Measurements from ENCODE around the gene ANGPTL4. TPM values are rescaled to one million over a fixed set of nuclear protein-coding genes. Genes with fewer than 3 reads are reported as not detected.
A peak's percentile ranks its signal among the peaks of the same experiment; 100 is the strongest.

ANGPTL4 gene
- total and polyA plus RNA-seq, 9 of the 15 experiments (the other 6 are each of a cell fraction or from before 2014, with no cell fraction given): 0.05 to 0.77 (median 0.22) TPM; not detected in 4

- no peaks in the 10 kb centered on the region; the same call in 2 of the 3 replicates for H3K36me3 ChIP-seq (ENCODE audit: control insufficient read depth, insufficient read depth, low read length)
- H4K20me1 ChIP-seq (replicated peaks; ENCODE audit: control insufficient read depth, insufficient read depth, low read length): 0 out of 2 replicates have a peak, but pooled peaks cover 3% of the 10 kb centered on the region
- ChIA-PET CTCF (ENCODE audit: low intra/inter-chr PET ratio) (no interaction called here), POLR2A (interaction anchor here (1.7 to 3.7 kb wide), 2 partner anchors 23 to 27 kb away, joined by 10 to 18 read pairs; partner anchors contain the start of gene HNRNPM)
- ATAC-seq (no peak), FAIRE-seq (no peak), DNase-seq (ENCODE audit: extremely low read depth in 1 of 4, low spot score in 3 of 4) (peak in 1 of 4 experiments; percentile 5)
- no peaks in the 10 kb centered on the region for H3K9me3 ChIP-seq (replicated peaks; ENCODE audit: control insufficient read depth, insufficient read depth, low read depth, low read length)
- no TSS peak for BruUV-seq (replicated peaks)
- H3K79me2 ChIP-seq (ENCODE audit: control insufficient read depth, insufficient read depth, low read length): no peaks in the 10 kb centered on the region
- H3K9me1 ChIP-seq (ENCODE audit: control insufficient read depth, insufficient read depth, low read length): no peaks in the 10 kb centered on the region
- TF ChIP-seq NBN (IDR thresholded peaks at IDR 0.05; ENCODE audit: low read depth): no peak
- TF ChIP-seq KDM1A (IDR thresholded peaks at IDR 0.05): peak; percentile 58 to 72; a peak in 3 of 4 replicates
- TF ChIP-seq RCOR1 (IDR thresholded peaks at IDR 0.05; ENCODE audit: borderline replicate concordance in 1 of 2, low read depth in 2 of 2, low read length in 2 of 2): peak in 1 of 2 experiments; percentile 42; a peak in 1 of 4 replicates
- TF ChIP-seq HNRNPUL1 (IDR thresholded peaks at IDR 0.05; ENCODE audit: low read length): no peak
- TF ChIP-seq HDAC2 (IDR thresholded peaks at IDR 0.05): 0 out of 2 replicates have a peak, but pooled peaks have one; percentile 36
- TF ChIP-seq BCOR (IDR thresholded peaks at IDR 0.05): peak; percentile 89
- peak; percentile 74 for TF ChIP-seq RBM25 (IDR thresholded peaks at IDR 0.05; ENCODE audit: low read depth, low read length, severe bottlenecking)
- TF ChIP-seq ZNF274 (IDR thresholded peaks at IDR 0.05; ENCODE audit: borderline replicate concordance, low read depth, low read length): no peak
- TF ChIP-seq HNRNPL (IDR thresholded peaks at IDR 0.05; ENCODE audit: low read depth, low read length): no peak
- H3K4me1 ChIP-seq (replicated peaks in 1 of 2; ENCODE audit: control insufficient read depth in 2 of 2, insufficient read depth in 2 of 2, low read length in 2 of 2): peaks cover 25 to 44% of the 10 kb centered on the region in 2 experiments
- no peak overlapping the region for H3K27ac ChIP-seq (ENCODE audit: extremely low read depth, low read depth, low read length)
- in situ Hi-C loops (cut with MboI) (no loop called here), intact Hi-C loops (cut with micrococcal nuclease) (no loop called here)
- no peaks in the 10 kb centered on the region for H3K27me3 ChIP-seq (ENCODE audit: control insufficient read depth in 2 of 2, insufficient read depth in 2 of 2, low read length in 2 of 2)
- H3K4me2 ChIP-seq (ENCODE audit: insufficient read depth, low read length): no peak overlapping the region
- no peak overlapping the region for H2AFZ ChIP-seq (ENCODE audit: low read depth, low read length)
- no peak overlapping the region for H3K4me3 ChIP-seq
- H3K9ac ChIP-seq (ENCODE audit: insufficient read depth in 1 of 2, low read depth in 2 of 2, low read length in 2 of 2): peak overlapping the region in 1 of 2 experiments; percentile 60; a peak in 2 of 4 replicates
- WGBS (ENCODE audit: insufficient coverage, low coverage, missing lambda C conversion rate): 93% methylated on average over 28 of the region's 28 CpGs
These were observed 57.8 kb downstream of the ANGPTL4 start for GRCh38 chr19:8421484-8422461.
